Measurements from ENCODE around the gene MLST8.
"Not testable (repeated sequence)": the region's sequence is repeated elsewhere in the genome, so short reads cannot be mapped to it uniquely, and the experiment has no call there.

Gene MLST8

DNA sequence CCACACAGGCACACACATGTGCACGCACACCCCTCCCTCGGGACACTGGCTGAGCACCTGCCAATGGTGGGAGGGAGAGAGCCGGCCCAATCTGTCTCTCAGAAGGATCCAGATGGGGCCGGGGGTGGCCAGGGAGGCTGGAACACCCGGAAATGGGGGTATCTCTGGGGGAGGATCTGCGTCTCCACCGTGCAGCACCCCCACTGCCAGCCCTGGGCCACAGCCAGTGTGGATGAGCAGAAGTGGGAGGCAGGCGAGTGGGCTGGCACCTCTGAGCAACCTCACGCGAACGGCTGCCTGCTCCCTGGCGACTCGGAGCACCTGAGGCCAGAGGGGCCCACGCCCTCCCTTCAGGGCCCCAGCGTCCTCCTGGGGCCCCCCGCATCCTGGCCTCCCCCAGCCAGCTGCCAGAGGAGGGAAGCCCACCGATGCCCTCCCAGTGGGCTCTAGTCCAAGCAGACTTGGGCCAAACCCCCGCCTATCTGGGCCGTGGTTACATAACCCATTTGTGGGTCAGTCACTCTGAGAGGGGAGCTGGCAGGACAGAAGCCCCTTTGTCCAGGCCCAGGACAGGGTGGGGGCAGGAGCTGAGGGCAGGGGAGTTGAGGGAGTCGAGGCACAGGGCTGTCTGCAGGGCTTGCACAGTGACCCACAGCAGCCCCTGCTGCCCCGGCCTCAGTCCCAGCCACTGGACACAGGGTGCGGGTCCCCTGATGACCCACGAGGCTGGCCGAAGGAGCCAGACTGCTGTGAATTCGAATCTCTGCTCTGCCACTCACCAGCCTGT, 14.4 kb upstream of the MLST8 start:
- DNase-seq = no peak

DNA sequence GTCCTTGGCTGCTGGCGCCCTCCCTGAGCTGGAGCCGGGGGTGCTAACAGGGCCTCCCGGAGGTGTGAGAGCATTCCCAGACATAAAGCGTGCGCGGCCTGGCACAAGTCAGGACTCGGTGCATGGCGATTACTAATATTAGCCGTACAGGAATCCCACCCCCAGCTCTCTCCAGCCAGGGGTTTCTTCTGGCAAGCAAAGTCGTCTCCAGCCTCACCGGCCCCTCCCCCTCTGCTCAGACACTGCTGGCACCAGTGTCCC, 13.9 kb upstream of the MLST8 start:
- no peak for DNase-seq

DNA sequence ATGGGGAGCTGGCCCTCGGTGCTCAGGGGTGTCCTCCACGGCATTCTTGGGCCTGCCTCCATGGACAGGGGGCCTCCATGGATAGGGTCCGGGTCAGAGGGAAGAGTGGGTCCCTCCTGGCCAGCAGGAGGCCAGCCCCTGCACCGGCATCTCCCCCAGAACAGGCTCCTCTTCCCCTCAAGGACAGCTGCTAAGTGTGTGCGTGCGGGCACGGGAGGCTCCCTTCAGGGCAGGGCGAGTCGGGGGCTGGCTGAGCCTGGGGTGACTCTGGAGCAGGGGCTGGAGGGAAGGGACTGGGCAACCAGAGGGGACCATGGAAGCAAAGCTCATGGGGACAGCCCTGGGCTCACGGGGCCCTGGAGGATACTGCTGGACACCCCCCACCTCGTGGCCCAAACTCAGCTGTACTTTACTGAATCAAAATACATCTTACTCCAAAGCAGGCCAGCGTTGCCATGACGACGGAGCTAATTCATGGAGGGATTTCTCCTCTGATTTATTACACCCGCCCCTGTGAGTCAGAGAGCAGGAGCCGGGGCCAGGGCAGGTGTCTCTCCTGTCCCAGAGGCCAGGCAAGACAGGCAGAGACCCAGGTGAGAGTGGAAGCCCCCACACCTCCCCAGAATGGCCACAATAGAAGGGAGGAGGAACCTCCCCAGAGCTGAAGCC, 11.0 kb upstream of the MLST8 start:
- no peak for DNase-seq

DNA sequence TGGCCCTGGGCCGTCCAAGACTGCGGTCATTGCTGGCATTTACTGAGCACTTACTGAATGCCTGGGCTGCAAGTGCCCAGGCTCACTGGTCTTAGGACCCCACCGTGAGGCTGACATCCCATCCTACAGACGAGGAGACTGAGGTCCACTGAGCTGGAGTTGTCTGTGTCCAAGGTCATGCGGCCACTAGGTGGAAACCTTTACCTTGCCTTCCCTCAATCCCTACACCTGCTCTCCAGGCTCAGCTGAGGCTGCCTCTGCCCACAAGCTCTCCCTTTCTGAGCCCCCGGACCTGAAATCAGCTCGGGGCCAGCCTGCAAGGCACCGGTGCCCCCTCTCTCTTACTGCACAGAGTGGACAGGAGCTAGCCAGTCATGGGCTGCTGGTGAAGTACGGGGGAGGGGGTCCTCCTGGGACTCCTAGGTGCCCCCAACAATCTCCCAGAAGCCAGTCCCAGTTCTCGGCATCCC, 10.4 kb upstream of the MLST8 start:
- DNase-seq = peak; percentile 30

DNA sequence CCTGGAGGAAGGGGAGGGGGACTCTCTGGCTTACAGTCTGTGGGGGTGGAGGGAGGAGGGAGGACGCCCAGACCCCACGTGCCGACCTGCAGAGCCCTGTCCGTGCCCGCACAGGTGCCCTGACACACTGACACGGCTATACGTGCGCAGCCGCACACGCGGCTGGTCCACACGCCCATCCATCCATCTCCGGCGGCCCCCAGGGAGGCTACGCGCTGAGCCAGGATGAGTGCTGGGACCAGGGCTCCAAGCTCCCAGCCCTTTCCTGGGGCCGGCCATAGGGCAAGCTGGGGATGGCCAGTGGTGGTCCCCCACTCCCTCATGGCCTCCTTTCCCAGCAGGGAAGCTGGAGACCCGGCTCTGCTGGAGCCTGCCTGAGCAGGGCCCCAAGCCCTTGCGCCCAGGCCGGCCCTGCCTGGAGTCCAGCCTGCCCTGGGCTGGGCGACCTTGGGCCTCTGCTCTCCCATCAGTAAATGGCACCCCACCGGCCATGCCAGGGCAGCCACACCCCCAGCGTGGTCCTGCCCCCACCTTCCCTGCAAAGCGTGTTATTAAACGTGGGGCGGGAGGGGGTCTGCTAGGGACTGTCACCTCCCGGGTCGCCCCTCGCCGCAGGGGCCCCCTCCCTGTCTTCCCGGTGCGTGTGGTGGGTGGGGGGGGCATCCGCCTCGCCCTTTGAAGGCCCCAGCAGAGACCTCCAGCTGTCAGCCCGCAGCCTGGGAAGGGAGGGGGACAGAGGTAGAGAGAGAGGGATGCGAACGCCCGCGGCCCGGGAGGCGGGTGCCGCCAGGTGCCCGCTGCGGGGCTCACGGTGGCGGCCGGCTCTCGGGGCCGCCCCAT, 9.7 kb upstream of the MLST8 start:
- no peak for DNase-seq

DNA sequence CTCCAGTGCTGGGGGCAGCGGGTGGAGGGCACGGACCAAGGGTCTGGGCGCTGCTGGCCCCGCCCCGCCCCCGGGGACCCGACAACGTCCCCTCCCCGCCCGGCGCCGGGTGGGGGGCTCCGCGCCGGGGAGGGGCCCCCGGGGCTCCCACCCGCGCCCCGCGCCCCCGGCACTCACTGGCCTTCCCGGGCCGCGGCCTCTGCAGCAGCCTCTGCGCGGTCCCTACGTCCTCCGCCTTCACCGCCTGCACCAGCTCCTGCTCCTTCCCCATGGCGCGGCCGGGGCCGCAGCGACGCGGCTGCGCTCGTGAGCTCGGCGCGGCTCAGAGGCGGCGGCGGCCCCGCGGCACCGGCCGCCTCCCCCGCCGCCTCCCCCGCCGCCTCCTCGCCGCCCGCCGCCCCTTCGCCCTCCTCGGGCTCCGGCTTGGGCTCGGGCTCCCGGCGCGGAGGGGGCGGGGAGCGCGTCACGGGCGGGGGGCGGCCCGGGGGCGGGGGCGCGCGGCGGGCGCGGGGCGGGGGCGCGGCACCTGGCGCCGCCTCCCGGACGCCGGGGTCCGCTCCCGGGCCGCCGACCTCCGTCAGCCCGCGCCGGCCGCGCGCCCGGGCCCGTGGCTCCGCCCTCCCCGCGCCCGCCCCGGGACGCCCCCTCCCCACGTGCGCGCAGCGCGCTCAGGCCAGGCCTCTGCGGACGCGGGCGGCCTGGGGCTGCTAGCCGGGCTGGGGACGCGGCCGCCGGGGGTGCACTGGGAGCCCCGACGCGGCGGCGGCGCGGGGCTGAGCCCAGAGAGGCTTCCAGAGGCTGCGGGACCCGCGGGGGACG, 8.9 kb upstream of the MLST8 start, which contains the start of gene CASKIN1:
CASKIN1 (minus strand) TSS at position 444 of the 819 bp plus-strand sequence; CDS start at position 271, 173 bp downstream.
- DNase-seq = no peak

DNA sequence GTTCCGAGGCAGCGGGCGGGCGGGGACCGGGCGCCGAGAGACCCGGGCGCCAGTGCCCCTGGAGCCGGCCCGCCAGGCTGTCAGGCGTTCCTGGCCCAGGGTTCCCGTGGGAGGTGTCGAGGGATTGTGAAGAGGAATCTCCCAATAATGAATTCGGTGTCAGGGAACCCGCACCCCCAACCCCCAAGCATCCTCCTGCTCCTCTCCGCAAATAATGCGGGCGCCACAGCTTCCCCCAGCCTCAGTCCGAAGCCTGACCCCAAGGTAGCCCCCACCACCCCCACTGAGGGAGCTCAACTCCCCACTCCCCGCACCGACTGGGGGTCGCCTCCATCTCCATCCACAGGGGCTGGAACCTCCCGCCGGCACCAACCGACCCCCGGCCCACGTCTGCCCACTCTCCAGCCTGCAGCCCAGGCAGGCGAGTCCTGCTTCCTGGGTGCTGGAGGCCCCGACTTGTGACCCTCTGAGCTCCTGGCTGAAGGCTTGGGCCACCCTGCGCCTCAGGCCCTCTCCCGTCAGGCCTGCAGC, 8.2 kb upstream of the MLST8 start:
- DNase-seq = no peak

DNA sequence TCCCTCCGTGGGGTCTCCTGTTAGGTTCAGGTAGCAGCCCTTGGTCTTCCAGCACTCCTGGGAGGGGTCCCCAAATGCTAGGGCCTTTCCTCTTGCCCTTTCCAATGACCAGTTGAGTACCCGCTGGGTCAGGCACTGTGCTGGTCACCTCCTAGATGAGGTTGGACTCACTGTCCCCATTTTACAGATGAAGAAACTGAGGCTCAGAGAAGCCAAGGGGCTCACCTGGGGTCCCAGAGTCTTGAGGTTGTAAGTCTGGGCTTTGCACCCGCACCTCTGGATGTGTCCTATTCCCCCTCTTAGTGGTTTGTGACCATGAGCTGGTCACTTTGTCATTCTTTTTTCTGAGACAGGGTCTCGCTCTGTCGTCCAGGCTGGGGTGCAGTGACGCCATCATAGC, 7.5 kb upstream of the MLST8 start:
- no peak for DNase-seq

DNA sequence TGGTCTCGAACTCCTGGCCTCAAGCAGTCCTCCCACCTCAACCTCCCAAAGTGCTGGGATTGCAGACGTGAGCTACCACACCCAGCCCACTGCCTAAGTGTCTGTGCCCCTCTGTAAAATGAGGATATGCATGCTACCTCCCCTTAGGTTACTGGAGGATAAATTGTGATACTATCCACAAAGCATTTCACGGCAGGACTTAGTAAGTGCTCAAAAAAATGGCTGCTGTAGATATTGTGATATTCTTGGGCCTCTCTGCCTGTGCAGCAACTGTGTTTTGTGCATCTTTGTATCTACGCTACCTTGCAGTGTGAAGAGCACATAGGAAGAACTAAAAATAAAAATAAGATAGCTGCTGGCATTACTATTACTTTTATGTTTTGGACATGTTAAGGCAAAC, 7.0 kb upstream of the MLST8 start:
- no peak for DNase-seq

DNA sequence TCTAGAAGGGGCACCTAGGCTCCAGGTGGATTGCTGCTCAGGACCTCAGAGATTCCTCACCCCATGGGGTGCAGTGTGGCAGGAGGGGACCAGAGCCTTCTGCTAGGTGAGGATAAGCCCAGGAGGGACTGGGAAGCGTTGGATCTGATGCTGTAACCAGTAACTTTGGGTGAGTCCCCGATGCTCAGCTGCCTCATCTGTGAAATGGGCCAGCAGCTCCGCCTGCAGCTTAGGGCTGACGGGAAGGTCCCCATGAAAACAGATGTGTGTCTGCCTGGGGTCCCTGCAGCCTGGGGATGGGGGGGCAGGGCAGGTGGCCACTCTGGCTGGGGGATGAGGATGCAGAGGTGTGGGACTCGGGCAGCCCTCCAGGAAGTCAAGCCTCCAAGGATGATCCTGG, 6.2 kb upstream of the MLST8 start:
- DNase-seq = no peak

DNA sequence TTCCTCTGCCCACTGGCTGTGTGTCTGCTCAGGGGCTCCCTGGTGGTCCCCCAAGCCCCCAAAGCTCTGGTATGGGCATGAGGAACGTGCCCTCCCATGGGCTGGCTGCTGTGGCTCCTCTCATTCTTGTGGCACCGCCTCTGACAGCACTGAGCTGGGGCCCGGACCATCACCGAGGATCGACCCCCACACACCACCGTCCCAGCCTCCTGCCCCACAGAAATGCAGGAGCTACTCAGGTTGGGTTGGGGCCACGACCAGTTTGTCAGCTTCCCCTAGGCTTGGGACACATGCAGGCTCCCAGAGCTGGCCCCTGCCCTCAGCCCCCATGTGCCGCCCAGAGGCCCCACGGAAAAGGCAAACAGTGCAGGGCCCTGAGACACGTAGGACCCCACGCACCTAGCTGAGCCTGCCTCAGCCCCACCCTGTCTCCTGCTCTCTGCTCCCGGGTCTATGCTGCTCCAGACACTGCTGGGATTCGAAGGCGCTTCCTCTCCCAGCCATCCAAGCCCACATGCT, 5.6 kb upstream of the MLST8 start:
- no peak for DNase-seq

DNA sequence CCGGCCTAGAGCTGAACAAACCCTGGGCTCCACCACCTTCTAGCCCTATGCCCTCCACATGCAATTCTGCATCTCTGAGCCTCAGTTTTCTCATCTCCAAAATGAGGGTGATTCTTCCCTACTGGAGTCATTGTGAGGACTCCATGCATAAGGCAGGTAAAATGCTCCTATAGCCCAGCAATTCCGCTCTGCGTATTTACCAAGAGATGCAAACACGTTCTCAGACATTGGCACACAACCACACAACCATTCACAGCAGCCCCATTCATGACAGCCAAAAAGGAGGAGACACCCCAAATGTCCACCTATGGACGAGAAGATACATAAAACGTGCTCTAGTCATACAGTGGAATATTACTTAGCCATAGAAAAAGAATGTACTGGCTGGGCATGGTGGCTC, 4.9 kb upstream of the MLST8 start:
- DNase-seq = no peak

DNA sequence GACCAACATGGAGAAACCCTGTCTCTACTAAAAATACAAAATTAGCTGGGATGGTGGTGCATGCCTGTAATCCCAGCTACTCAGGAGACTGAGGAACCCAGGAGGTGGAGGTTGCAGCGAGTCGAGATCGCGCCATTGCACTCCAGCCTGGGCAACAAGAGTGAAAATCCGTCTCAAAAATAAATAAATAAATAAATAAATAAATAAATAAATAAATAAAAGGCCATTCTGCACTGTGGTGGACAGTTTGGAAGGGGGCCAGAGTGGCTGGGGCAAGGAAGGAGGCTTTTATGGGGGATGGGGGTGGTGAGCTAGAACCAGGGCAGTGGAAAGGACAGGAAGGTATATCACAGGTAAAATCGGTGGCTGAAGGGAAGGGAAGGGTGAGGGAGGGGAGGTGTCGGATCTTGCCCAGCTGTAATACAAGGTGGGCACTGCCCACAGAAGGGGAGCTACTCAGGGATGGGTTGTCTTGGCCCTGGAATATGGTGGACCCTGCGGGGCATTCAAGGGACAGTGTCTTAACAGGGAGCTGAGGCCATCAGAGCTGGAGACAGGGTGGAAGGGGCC, 2.0 kb upstream of the MLST8 start:
- DNase-seq = not testable (repeated sequence)

DNA sequence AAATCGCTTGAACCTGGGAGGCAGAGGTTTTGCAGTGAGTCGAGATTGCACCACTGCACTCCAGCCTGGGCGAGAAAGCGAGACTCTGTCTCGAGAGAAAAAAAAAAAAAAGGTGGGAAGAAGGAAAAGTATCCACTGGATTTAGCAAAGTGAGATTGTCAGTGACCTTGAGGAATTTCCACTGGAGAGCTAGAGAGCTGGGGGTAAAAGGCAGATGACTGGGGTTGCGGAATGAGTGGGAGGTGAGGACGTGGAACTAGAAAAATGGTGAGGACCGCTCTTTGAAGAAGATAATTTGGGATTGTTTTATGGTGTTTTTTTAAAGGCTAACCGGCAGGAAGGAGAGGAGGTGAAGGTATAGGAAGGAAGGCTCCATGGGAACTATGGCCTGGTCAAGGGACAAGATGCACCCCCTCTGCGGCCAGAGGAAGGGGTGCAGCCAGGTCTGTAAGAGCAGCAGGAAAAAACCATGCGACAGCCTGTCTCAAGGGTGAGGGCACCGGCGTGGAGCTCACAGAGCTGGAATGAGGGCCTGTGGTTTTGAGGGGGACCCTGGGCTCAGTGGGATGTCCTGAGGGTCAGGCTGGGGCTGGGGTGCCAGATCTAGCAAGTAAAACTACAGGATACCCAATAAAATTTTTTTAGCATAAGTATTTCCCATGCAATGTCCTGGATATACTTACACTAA, 694 bp upstream of the MLST8 start:
- DNase-seq = no peak

DNA sequence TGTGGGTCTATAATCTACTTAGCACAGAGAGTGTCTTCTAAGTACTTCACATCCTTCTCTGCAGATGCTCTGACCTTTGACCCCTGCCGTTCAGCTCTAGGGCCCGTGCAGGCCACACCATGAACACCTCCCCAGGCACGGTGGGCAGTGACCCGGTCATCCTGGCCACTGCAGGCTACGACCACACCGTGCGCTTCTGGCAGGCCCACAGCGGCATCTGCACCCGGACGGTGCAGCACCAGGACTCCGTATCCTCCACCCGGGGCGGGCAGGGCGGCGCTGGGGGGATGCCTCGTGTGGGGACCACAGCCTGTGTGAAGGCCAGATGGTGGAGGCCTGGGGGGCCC, 686 bp downstream of the MLST8 start:
- no peak for DNase-seq

DNA sequence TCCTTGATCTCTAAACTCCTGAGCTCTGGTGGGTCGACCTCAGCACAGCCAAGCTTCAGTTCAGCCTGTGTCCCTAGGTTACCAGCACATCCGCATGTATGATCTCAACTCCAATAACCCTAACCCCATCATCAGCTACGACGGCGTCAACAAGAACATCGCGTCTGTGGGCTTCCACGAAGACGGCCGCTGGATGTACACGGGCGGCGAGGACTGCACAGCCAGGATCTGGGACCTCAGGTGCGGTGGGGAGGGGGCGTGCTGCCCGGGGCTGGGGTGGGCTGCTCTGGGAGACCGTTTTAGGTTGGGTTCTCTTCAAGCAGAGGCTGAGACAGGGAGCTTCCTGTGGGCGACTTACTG, 1.1 kb downstream of the MLST8 start:
- no peak for DNase-seq

DNA sequence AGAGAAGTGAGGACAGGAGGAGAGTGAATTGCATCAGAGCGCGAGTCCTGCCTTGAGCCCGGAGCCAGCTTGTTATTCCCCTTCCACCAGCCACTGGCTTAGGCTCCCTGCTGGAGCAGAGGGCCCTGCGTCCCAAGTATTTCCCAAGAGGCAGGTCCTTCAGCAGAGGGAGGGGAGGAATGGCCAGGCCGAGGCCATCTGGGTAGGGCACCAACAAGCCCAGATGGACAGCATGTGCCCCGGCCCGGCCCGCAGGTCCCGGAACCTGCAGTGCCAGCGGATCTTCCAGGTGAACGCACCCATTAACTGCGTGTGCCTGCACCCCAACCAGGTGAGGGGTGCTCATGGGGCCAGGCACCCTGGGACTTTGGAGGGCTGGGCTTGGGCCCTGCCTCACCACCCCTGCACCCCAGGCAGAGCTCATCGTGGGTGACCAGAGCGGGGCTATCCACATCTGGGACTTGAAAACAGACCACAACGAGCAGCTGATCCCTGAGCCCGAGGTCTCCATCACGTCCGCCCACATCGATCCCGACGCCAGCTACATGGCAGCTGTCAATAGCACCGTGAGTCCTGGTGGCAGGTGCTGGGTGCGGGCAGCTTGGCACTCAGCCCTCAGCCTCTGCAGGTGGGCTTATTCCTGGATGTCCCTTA, 1.7 kb downstream of the MLST8 start:
- DNase-seq = no peak

DNA sequence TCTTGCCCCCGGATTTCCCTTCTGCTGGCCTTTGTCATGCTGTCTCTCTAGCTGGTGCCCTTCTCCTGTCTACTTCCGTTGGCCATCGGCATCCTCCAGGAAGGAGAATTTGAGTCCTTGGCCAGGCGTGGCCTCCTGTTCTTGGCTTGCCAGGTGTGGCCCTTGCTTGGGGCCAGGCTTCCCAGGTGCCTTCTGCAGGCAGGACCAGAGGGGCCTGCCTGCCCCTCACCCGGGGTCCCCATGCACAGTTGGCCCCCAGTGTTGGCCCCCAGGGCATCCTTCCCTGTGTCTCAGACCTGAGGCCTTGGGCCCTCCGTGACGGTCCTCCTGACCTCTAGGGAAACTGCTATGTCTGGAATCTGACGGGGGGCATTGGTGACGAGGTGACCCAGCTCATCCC, 2.6 kb downstream of the MLST8 start:
- DNase-seq = no peak

DNA sequence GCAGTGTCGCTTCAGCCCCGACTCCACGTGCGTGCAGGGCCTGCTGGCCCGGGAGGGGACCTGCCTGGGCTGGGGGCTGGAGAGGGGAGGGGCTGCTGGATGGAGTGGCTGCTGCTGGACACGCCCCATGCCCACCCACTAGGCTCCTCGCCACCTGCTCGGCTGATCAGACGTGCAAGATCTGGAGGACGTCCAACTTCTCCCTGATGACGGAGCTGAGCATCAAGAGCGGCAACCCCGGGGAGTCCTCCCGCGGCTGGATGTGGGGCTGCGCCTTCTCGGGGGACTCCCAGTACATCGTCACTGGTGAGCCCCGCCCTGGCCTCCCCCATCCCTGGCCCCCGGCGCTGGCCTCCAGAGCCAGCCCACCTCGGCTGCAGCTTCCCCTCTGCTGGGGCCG, 3.1 kb downstream of the MLST8 start:
- no peak for DNase-seq

DNA sequence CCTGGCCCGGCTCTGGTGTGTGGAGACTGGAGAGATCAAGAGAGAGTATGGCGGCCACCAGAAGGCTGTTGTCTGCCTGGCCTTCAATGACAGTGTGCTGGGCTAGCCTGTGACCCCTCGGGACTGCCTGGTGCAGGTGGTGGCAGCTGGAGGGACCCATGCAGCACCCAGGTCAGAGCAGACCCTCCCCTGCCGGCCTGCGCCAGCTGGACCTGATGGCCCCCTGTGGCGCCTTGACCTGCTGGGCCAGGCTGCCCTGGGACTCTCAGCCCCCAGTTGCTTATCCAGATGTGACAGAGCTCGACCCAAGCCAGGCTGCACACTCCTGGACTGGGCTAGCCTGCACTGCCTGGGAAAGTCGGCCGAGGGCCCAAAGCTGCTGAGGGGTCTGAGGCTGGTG, 3.5 kb downstream of the MLST8 start:
- no peak for DNase-seq

All from kidney glomerular epithelial cell (primary cell).